HG03025 (cell line): ENCODE measurements around the gene PRPSAP2.
"Not testable (repeated sequence)": the region's sequence is repeated elsewhere in the genome, so short reads cannot be mapped to it uniquely, and the experiment has no call there.

Experiments
- ATAC-seq: cut with Tn5 transposase; IDR thresholded peaks from one replicate; pipeline ENCODE4 v1.9.1; 2021; ENCODE audit warnings: mild to moderate bottlenecking, moderate library complexity; ENCODE audit not compliant: unreplicated experiment, low FRiP score

Gene PRPSAP2

GRCh38 chr17:18888766-18889290, 30.9 kb downstream of the PRPSAP2 start:
- ATAC-seq: no peak

- ATAC-seq: no peak
Measured at GRCh38 chr17:18889658-18890057, 31.7 kb downstream of the PRPSAP2 start.

- ATAC-seq: no peak
Measured at GRCh38 chr17:18891541-18891940, 33.6 kb downstream of the PRPSAP2 start.

GRCh38 chr17:18896146-18896545, 38.2 kb downstream of the PRPSAP2 start:
- ATAC-seq: no peak

GRCh38 chr17:18896947-18897346, 39.0 kb downstream of the PRPSAP2 start:
- ATAC-seq: no peak

GRCh38 chr17:18904482-18904881, 46.6 kb downstream of the PRPSAP2 start:
- no peak for ATAC-seq

- ATAC-seq: no peak
Measured at GRCh38 chr17:18905226-18905625, 47.3 kb downstream of the PRPSAP2 start.

GRCh38 chr17:18910326-18910725, 52.4 kb downstream of the PRPSAP2 start:
- no peak for ATAC-seq

GRCh38 chr17:18910881-18911280, 53.0 kb downstream of the PRPSAP2 start:
- ATAC-seq: no peak

- no peak for ATAC-seq
Measured at GRCh38 chr17:18916816-18917500, 59.0 kb downstream of the PRPSAP2 start.

GRCh38 chr17:18917506-18918032, 59.6 kb downstream of the PRPSAP2 start:
- ATAC-seq: no peak

- ATAC-seq: no peak
Measured at GRCh38 chr17:18919963-18920362, 62.0 kb downstream of the PRPSAP2 start.

- no peak for ATAC-seq
Measured at GRCh38 chr17:18920911-18921441, 63.0 kb downstream of the PRPSAP2 start.

GRCh38 chr17:18921485-18921884, 63.6 kb downstream of the PRPSAP2 start:
- ATAC-seq: no peak

- ATAC-seq: no peak
Measured at GRCh38 chr17:18921912-18922451, 64.1 kb downstream of the PRPSAP2 start.

GRCh38 chr17:18922596-18922995, 64.7 kb downstream of the PRPSAP2 start:
- not testable (repeated sequence) for ATAC-seq

GRCh38 chr17:18925187-18925586, 67.3 kb downstream of the PRPSAP2 start:
- no peak for ATAC-seq

- no peak for ATAC-seq
Measured at GRCh38 chr17:18928628-18929125, 70.7 kb downstream of the PRPSAP2 start.

GRCh38 chr17:18932360-18933055, 74.6 kb downstream of the PRPSAP2 start:
- ATAC-seq: no peak

- no peak for ATAC-seq
Measured at GRCh38 chr17:18933102-18934058, 75.4 kb downstream of the PRPSAP2 start.
